Activated T-cell treated with anti-CD3 and anti-CD28 coated beads for 24 hours (primary cell): ENCODE measurements around the gene TFCP2L1.

Source experiments
- DNase-seq: peaks from one replicate; pipeline ENCODE4 v3.0.0-alpha.2; 2020; ENCODE audit warnings: low read depth

TFCP2L1 gene

DNA sequence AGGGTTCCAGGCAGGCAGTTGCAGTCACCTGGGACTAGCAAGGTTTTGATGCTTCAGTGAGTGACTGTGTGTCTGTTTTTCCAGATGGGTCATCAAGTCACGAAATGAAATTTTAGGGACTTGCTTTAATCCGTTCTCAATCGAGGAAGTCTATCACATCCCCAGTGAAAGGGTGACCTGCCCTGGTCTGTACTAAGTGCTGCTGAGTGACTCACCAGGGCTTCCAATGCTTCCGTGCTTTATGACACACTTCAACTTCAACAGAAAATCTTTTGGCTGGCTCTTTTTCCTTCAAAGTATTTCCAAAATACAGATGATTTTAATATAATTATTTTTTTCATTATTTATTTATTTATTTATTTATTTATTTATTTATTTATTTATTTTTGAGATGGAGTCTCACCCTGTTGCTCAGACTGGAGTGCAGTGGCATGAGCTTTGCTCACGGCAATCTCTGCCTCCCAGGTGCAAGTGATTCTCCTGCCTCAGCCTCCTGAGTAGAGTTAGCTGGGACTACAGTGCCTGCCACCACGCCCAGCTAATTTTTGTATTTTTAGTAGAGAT lies 18.4 kb downstream of the TFCP2L1 start:
- no peak for DNase-seq

DNA sequence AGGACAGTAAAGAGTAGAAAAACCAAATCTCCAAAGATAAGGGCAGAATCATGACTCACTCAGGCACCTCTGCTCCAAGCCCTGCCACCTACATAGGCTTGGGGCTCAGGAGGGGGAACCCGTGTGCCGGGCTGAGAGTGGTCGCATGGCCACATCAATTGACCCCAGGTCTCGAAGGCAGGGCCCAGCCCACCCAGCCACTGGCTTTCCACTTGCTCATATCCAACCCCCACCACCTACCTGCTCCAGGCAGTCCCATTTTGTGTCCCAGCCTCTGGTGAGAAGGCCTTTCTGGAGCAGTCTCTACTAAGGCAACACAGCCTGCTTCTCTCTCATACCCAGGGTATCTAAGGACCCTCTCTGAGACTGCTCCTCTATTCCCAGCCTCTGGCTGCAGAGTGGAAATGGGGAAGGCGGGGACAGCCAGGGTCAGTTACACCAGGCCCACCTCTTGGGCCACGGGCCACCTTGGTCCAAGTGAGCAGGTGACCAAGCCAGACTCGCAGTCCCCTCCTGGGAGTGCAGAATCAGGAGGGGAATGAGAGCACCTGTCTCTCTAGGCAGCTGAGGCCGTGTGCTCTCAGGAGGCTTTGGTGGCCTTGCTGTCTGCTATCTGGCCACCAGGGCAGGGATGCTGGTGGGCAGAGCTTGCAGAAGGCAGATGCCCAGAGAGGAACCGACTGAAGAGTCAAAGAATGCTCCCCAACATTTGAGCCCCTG lies 20.8 kb downstream of the TFCP2L1 start:
- no peak for DNase-seq

DNA sequence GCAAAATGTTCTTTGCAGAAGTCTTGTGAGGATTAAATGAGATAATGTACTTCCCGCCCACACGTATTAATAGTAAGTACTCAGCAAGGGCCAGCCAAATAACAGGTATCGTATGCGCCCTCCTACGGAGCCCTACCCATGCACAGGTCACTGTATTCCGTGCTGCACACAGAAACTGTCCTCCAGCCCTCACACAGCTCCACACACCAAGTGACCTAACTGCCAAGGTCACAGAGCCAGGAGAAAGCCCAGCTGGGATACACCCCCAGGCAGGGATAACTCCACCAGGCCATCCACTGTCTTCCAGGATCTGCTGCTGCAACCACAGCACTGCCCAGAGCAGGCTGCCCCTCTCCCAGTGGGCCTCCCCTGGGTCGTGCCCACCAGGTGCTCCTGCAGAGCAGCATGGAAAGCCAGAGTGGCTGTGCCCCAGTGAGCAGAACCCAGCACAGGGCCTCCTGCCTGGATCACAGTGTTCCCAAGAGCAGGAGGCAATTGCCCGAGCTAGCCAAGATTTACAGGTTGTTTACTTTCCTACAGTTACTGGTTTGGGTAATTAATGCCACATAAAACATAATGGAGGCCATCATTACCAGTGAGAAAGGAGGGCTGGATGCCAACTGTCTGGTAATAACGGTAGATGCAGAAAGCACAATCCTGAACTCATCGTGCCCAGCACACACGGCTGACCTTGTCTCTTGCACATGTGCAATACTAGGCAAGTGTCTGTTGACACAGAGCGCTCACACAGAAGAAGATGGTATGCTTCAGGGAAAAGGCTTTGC lies 24.4 kb downstream of the TFCP2L1 start:
- no peak for DNase-seq

DNA sequence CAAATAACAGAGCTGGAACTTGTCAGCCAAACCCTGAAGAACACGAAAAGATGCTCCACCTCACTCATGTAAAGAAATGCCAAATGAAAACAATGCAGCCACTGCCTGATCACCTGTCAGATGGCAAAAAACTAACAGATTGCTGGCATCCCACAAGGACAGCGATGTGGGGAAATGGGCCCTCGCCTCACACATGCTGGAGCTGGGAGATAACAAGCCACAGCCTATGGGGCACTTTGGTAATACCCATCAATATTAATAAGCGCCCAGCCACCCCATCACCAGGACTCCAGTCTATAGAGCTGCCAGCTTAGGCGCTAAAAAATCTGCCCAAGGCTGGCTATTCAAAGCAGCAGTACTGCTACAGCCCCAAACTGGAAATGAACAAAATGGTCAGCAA lies 27.0 kb downstream of the TFCP2L1 start:
- DNase-seq: no peak

- no peak for DNase-seq
Observed at GRCh38 chr2:121257480-121257840, 27.5 kb downstream of the TFCP2L1 start.

DNA sequence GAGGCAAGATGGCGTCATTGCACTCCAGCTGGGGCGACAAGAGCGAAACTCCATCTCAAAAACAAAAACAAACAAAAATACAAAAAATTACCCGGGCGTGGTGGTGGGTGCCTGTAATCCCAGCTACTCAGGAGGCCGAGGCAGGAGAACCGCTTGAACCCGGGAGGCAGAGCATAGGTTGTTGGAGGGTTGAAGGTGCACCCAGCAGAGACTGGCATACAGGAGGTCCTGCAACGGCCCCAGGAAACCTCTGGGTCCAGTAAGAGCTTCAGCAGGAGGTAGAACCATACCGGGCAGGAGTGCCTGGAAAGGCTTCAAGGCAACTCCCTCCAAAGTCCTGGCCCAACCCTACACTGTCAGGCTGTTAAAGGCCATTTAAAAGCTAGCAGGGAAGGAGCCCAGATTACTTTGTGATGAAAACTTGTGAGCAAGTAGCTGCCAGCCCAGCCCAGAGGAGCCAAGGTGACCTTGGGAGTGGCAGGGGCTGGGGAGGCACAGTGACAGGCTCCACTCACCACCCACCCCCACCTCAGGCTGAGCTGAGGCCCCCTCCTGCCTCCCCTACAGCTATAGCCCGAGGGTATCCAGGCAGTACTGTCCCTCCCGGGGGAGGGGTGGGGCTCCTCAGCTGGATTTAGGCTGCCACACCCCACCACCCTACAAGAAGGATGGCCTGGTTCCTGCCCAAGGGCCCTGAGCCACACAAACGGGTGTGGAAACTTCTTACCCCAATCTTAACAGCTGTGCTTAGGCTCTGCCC lies 28.1 kb downstream of the TFCP2L1 start:
- DNase-seq: no peak

DNA sequence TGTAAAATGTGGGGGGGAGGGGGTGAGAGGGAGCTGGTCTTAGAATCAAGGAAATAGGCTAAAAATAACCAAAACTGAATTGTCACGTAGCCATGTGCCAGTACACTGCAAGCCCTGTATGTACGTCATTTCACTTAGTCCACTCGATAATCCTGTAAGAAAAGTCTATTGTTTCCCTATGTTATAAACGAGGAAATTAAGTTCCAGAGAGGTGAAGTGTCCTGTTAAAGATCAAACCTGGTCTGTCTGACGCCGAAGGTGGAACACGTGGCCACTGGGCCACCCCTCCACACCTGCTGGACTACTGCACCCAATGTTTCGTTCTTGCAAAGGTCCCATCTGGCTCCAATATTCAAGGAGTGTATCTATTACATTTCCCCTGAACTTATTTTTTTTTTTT lies 29.6 kb downstream of the TFCP2L1 start:
- DNase-seq: no peak

- no peak for DNase-seq
Observed at GRCh38 chr2:121254748-121255147, 30.3 kb downstream of the TFCP2L1 start.

DNA sequence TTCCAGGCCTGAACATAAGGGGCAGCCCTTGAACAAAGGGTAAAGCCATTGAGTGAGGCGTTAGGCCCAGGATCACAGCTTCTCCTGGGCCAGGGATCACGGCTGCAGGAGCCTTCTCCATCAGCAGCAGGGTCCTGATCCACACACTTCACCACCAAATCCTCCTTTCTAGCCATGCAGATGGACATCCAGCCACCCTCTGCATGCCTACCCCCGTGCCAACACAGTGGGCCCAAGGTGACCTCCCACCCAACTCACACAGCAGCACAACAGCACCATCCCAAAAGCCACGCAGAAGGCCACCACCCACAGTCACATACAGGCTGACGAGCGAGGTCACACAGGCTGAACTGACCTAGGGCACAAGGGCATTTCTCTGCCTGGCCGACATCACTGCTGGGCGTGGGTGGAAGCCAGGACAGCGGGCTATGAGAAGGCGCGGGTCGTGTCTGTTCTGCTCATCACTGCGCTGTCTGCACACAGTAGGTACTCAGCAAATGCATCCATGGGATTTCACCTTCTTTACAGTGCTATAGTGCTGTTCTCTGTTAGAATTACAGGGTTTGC lies 31.2 kb downstream of the TFCP2L1 start:
- no peak for DNase-seq

DNA sequence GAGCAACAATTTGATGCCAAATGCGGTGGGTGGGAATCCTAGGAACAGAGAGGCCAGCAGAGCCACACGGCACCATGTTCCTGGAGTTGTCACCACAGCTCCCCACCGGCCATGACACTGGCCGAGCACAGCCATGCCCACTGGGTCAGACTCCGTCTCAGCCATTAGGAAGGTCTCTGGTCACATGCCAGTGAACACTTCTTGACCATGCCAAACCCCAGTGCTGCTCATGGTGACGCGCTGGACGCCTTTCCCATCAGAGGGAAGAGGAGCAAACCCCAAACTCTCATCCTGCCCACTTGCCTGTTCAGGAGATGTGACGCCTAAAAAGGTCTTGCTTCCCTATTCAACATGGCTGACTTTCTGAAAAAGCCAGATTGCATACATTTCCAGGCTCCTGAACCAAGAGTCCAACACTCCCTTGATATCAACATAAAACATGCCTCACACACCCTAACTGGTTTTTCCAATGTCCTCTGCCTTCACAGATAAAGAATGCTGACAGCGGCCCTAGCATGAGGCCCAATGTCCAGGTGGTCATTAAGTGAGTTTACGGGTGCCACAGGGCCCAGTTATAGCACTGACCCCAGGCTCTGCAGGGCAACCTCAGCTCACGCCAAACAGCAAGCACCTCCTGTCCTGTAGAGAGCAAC lies 31.9 kb downstream of the TFCP2L1 start:
- no peak for DNase-seq

DNA sequence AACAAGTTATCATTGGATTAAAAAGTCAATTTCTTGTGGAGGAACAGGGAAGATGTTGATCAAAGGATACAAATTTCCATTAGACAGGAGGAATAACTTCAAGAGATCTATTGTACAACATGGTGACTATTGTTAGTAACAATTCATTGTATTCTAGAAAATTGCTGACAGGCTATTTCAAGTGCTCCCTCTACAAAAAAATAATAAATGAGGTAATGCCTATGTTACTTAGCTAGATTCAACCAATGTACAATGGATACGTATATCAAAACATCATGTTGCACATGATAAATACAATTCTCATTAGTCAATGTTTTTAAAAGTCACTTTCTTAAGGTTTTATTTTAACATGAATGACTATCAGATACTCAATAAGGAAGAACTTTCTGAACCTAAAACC lies 33.5 kb downstream of the TFCP2L1 start:
- DNase-seq: no peak

DNA sequence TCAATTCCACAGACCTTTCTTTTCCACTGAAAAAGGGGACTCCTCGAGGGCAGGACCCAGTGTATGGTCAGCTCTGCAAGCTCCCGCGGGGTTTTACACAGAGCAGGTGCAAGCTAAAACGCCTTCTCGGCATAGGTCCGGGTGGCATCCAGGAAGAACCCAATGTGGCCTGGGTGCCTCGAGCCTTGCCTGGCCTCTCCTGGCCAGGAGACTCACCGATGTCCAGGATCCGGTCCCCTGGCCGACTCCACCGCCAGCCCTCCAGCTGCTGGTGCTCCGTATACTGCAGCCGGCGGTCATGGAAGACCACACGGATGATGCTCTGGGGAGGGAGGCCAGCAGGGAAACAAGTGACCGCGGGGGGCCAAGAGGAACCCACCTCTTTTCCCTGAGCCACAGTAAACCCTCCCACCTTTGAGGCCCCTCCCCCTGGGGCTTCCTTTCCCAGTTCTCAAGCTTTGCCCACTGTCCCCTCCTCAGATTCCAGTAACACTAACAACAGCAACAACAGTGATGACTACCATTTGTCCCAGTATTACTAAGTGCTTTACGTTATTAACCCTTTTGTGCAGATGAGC lies 36.1 kb downstream of the TFCP2L1 start:
- DNase-seq: no peak

- no peak for DNase-seq
Observed at GRCh38 chr2:121247971-121248370, 37.0 kb downstream of the TFCP2L1 start.

DNA sequence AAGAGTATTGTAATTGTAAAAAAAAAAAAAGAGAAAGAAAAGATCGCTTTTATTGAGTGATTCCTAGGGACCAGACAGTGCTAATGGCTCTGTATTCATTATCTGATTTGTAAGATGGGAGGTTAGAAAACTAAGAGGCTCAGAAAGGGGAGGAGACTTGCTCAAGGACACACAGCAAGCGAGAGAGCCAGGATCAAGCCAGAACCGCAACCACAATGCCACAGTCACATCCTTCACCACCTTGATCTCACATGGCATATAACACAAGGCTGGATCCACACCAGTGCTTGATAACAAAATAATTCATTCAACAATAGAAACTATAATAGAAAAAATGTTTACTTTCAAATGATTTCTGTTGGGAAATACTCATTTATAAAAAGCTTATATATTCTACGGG lies 37.5 kb downstream of the TFCP2L1 start:
- DNase-seq: no peak

GRCh38 chr2:121246704-121247255 lies 38.2 kb downstream of the TFCP2L1 start:
- no peak for DNase-seq

- no peak for DNase-seq
Observed at GRCh38 chr2:121245913-121246312, 39.1 kb downstream of the TFCP2L1 start.

- DNase-seq: no peak
Observed at GRCh38 chr2:121245120-121245820, 39.7 kb downstream of the TFCP2L1 start.

GRCh38 chr2:121244616-121245015 lies 40.4 kb downstream of the TFCP2L1 start:
- DNase-seq: no peak

- DNase-seq: no peak
Observed at GRCh38 chr2:121243821-121244460, 41.1 kb downstream of the TFCP2L1 start.

DNA sequence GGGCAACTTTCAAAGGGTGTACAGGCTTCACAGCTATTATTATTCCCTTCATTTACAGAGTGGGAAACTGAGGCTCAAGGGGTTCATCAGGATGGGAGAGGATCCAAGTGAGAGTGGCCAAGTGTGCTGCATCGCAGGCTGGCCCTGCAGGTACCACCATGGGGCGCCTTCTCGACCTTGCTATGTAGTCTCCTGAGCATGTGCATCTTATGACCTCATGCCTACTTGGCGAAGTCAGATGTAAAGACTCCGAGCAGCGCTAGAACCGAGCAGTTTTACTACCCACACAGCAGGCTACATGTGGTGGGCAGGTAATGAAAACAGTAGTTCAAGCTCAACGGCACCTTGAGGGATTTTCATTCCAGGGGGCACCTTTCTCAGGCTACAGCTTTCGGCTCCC lies 42.0 kb downstream of the TFCP2L1 start:
- DNase-seq: no peak
